Measurements from ENCODE around the gene DHX9. TPM values are rescaled to one million over a fixed set of nuclear protein-coding genes. Genes with fewer than 3 reads are reported as not detected.
A peak's percentile ranks its signal among the peaks of the same experiment; 100 is the strongest.

Gene DHX9
- 61.9 TPM for total RNA-seq
- long read RNA-seq, full-length matches to known transcripts, result 21 of 38 reads
- long read RNA-seq, partial matches to known transcripts, result 14 of 38 reads
- long read RNA-seq, other reads (novel, unspliced or antisense), result 3 of 38 reads

- no peaks in the 10 kb centered on the region for H3K9me3 ChIP-seq (replicated peaks)
- peaks cover 57% of the 10 kb centered on the region for H3K4me1 ChIP-seq
- TF ChIP-seq CTCF (IDR thresholded peaks at IDR 0.05; ENCODE audit: borderline replicate concordance), result peak; percentile 45
- H3K4me3 ChIP-seq, result peak within 1 kb of the TSS; percentile 91
- intact Hi-C loops (cut with micrococcal nuclease), result no loop called here
- H3K27ac ChIP-seq (replicated peaks), result peak within 1 kb of the TSS; percentile 94
- no peaks in the 10 kb centered on the region for H3K27me3 ChIP-seq (ENCODE audit: low read depth)
- H3K36me3 ChIP-seq, result peaks cover 11% of the 10 kb centered on the region
- DNase-seq, result peak; percentile 95
Observed at GRCh38 chr1:182839209-182840066, at the start of gene DHX9. Gene DHX9, plus strand, starts transcription at chr1:182839347. Its CDS starts 3,220 bp downstream, at chr1:182842567.

- TF ChIP-seq CTCF (IDR thresholded peaks at IDR 0.05; ENCODE audit: borderline replicate concordance), result no peak
- H3K4me3 ChIP-seq, result no peak overlapping the region
- intact Hi-C loops (cut with micrococcal nuclease), result no loop called here
- no peaks in the 10 kb centered on the region for H3K9me3 ChIP-seq (replicated peaks)
- H3K27ac ChIP-seq (replicated peaks), result no peak overlapping the region
- H3K27me3 ChIP-seq (ENCODE audit: low read depth), result no peaks in the 10 kb centered on the region
- peaks cover 5% of the 10 kb centered on the region for H3K36me3 ChIP-seq
- DNase-seq, result no peak
- H3K4me1 ChIP-seq, result peaks cover 15% of the 10 kb centered on the region
Observed at GRCh38 chr1:182791281-182792179, 47.6 kb upstream of the DHX9 start.

GRCh38 chr1:182794091-182794490, 45.1 kb upstream of the DHX9 start:
- no peaks in the 10 kb centered on the region for H3K27me3 ChIP-seq (ENCODE audit: low read depth)
- no peak overlapping the region for H3K4me3 ChIP-seq
- peaks cover 5% of the 10 kb centered on the region for H3K36me3 ChIP-seq
- DNase-seq, result no peak
- intact Hi-C loops (cut with micrococcal nuclease), result no loop called here
- peaks cover 10% of the 10 kb centered on the region for H3K4me1 ChIP-seq
- H3K9me3 ChIP-seq (replicated peaks), result no peaks in the 10 kb centered on the region
- H3K27ac ChIP-seq (replicated peaks), result no peak overlapping the region
- no peak for TF ChIP-seq CTCF (IDR thresholded peaks at IDR 0.05; ENCODE audit: borderline replicate concordance)

GRCh38 chr1:182794676-182795201, 44.4 kb upstream of the DHX9 start:
- H3K27me3 ChIP-seq (ENCODE audit: low read depth), result no peaks in the 10 kb centered on the region
- DNase-seq, result no peak
- peaks cover 6% of the 10 kb centered on the region for H3K4me1 ChIP-seq
- intact Hi-C loops (cut with micrococcal nuclease), result no loop called here
- no peaks in the 10 kb centered on the region for H3K9me3 ChIP-seq (replicated peaks)
- H3K4me3 ChIP-seq, result no peak overlapping the region
- no peak for TF ChIP-seq CTCF (IDR thresholded peaks at IDR 0.05; ENCODE audit: borderline replicate concordance)
- H3K36me3 ChIP-seq, result peaks cover 5% of the 10 kb centered on the region
- H3K27ac ChIP-seq (replicated peaks), result peak overlapping the region; percentile 5

- H3K27me3 ChIP-seq (ENCODE audit: low read depth), result no peaks in the 10 kb centered on the region
- no peaks in the 10 kb centered on the region for H3K9me3 ChIP-seq (replicated peaks)
- no peak for TF ChIP-seq CTCF (IDR thresholded peaks at IDR 0.05; ENCODE audit: borderline replicate concordance)
- H3K4me1 ChIP-seq, result no peaks in the 10 kb centered on the region
- H3K4me3 ChIP-seq, result no peak overlapping the region
- H3K27ac ChIP-seq (replicated peaks), result peak overlapping the region; percentile 10
- H3K36me3 ChIP-seq, result peaks cover 5% of the 10 kb centered on the region
- intact Hi-C loops (cut with micrococcal nuclease), result no loop called here
- DNase-seq, result no peak
Observed at GRCh38 chr1:182795563-182796228, 43.5 kb upstream of the DHX9 start.
